H1 (cell line): ENCODE measurements around the gene SSBP3. TPM values are rescaled to one million over a fixed set of nuclear protein-coding genes. Genes with fewer than 3 reads are reported as not detected.

ENCODE experiments used
- CTCF ChIA-PET: fragments of 300-600 bp; sonication (Branson Sonifier 250); formaldehyde crosslinking; loops from one replicate; lab custom pipeline; 2021; ENCODE audit not compliant: partially characterized antibody; lab: Charles Lee
- POLR2A ChIA-PET: fragments of 300-600 bp; sonication (Branson Sonifier 250); formaldehyde crosslinking; loops from one replicate; lab custom pipeline; 2021; ENCODE audit warnings: inconsistent platforms; ENCODE audit not compliant: partially characterized antibody; lab: Charles Lee
- DNase-seq, 2 experiments: peaks; one replicate each; pipeline versions ENCODE4 v3.0.0 to v3.0.0-alpha.2; 2010 to 2022; ENCODE audit warnings: low spot score in 2 of 2, low read depth in 1 of 2, mixed read lengths in 1 of 2
- FAIRE-seq: peaks from 2 replicates; lab custom pipeline; 2011; peaks lifted over from hg19 to GRCh38; lab: Jason Lieb, UNC
- H2AFZ ChIP-seq: 2 replicates; pipeline ENCODE4 v1.8.1; 2012; ENCODE audit warnings: low read length, inconsistent platforms
- H2AK5ac ChIP-seq: 2 replicates; pipeline ENCODE4 v1.6.1; 2013; ENCODE audit warnings: low read depth, low read length
- H2BK120ac ChIP-seq: replicated peaks from 2 replicates; pipeline ENCODE3; 2013; ENCODE audit warnings: low read depth, low read length, inconsistent platforms
- H2BK12ac ChIP-seq: 2 replicates; pipeline ENCODE4 v1.6.1; 2013; ENCODE audit warnings: low read depth, low read length
- H2BK15ac ChIP-seq: 2 replicates; pipeline ENCODE4 v1.6.1; 2013; ENCODE audit warnings: low read length
- H2BK20ac ChIP-seq: 2 replicates; pipeline ENCODE4 v1.6.1; 2013; ENCODE audit warnings: low read length
- H2BK5ac ChIP-seq: 2 replicates; pipeline ENCODE4 v1.6.1; 2013; ENCODE audit warnings: low read depth, low read length
- H3K14ac ChIP-seq: 2 replicates; pipeline ENCODE4 v1.6.1; 2013; ENCODE audit warnings: inconsistent platforms; ENCODE audit not compliant: insufficient read length
- H3K18ac ChIP-seq: 2 replicates; pipeline ENCODE4 v1.6.1; 2013; ENCODE audit warnings: low read length; ENCODE audit errors: extremely low read depth
- H3K23ac ChIP-seq: 2 replicates; pipeline ENCODE4 v1.6.1; 2013; ENCODE audit warnings: inconsistent platforms; ENCODE audit not compliant: insufficient read length
- H3K23me2 ChIP-seq: 2 replicates; pipeline ENCODE4 v1.6.1; 2013; ENCODE audit warnings: low read depth, low read length
- H3K27ac ChIP-seq: 2 replicates; pipeline ENCODE4 v1.6.1; 2011; ENCODE audit warnings: low read depth, low read length, inconsistent platforms
- H3K27me3 ChIP-seq, 4 experiments: replicated peaks in 1 of 4; 1 replicate in 1 of 4; 2 replicates in 3 of 4; pipeline versions ENCODE4 v1.6.1 to v1.8.1; 2011 to 2013; ENCODE audit warnings: low read length in 3 of 4, mild to moderate bottlenecking in 3 of 4, inconsistent platforms in 2 of 4, mixed read lengths in 2 of 4, moderate library complexity in 1 of 4; ENCODE audit not compliant: control insufficient read depth in 3 of 4, insufficient read depth in 3 of 4; ENCODE audit errors: extremely low read depth in 1 of 4
- H3K36me3 ChIP-seq, 4 experiments: 2 replicates each; pipeline versions ENCODE4 v1.6.1 to v1.8.1; 2011 to 2013; ENCODE audit warnings: mild to moderate bottlenecking in 4 of 4, low read length in 3 of 4, moderate library complexity in 2 of 4, control low read depth in 1 of 4, inconsistent platforms in 1 of 4; ENCODE audit not compliant: insufficient read depth in 4 of 4, control insufficient read depth in 2 of 4
- H3K4ac ChIP-seq: replicated peaks from 2 replicates; pipeline ENCODE3; 2013; ENCODE audit warnings: low read length, low read depth, mixed read lengths, inconsistent platforms; ENCODE audit not compliant: insufficient read length
- H3K4me1 ChIP-seq, 4 experiments: replicated peaks in 1 of 4; 1 replicate in 1 of 4; 2 replicates in 3 of 4; pipeline versions ENCODE4 v1.6.1 to v1.8.1; 2011 to 2013; ENCODE audit warnings: low read length in 3 of 4, inconsistent platforms in 2 of 4, mixed read lengths in 1 of 4; ENCODE audit not compliant: insufficient read depth in 4 of 4, control insufficient read depth in 3 of 4
- H3K4me2 ChIP-seq, 2 experiments: 2 replicates each; pipeline versions ENCODE4 v1.6.1 to v1.8.1; 2011 to 2013; ENCODE audit warnings: low read depth in 2 of 2, low read length in 2 of 2, control low read depth in 1 of 2, inconsistent platforms in 1 of 2, mild to moderate bottlenecking in 1 of 2; ENCODE audit not compliant: insufficient read depth in 1 of 2
- H3K4me3 ChIP-seq, 4 experiments: fragments of 200-600, 300-600 bp in 1 of 4; sonication (generic), shearing (Covaris generic), sonication (Bioruptor Twin) in 1 of 4; 2 replicates each; pipeline versions ENCODE4 v1.5.1 to v1.8.1; 2011 to 2016; ENCODE audit warnings: low read length in 4 of 4, low read depth in 3 of 4, control low read depth in 2 of 4, inconsistent platforms in 2 of 4, mild to moderate bottlenecking in 2 of 4, mixed read lengths in 1 of 4, moderate library complexity in 1 of 4; ENCODE audit not compliant: insufficient read depth in 2 of 4; ENCODE audit errors: extremely low read depth in 1 of 4
- H3K56ac ChIP-seq: replicated peaks from 2 replicates; pipeline ENCODE3; 2013; ENCODE audit warnings: low read depth, mild to moderate bottlenecking, mixed read lengths, low read length, inconsistent platforms; ENCODE audit not compliant: insufficient read length
- H3K79me1 ChIP-seq: 2 replicates; pipeline ENCODE4 v1.6.1; 2013; ENCODE audit warnings: low read depth, low read length, control low read depth
- H3K79me2 ChIP-seq, 2 experiments: 2 replicates each; pipeline versions ENCODE4 v1.6.1 to v1.8.1; 2012 to 2013; ENCODE audit warnings: low read length in 2 of 2, mild to moderate bottlenecking in 2 of 2, inconsistent platforms in 1 of 2; ENCODE audit not compliant: insufficient read depth in 2 of 2, control insufficient read depth in 1 of 2
- H3K9ac ChIP-seq, 4 experiments: replicated peaks in 1 of 4; 1 replicate in 1 of 4; 2 replicates in 3 of 4; pipeline versions ENCODE4 v1.6.1 to v1.8.1; 2011 to 2013; ENCODE audit warnings: low read depth in 3 of 4, low read length in 3 of 4, control low read depth in 2 of 4, mild to moderate bottlenecking in 2 of 4, moderate library complexity in 2 of 4, inconsistent platforms in 1 of 4; ENCODE audit errors: extremely low read depth in 1 of 4
- H3K9me3 ChIP-seq, 2 experiments: 2 replicates each; pipeline versions ENCODE4 v1.6.1 to v1.8.1; 2012 to 2013; ENCODE audit warnings: mild to moderate bottlenecking in 2 of 2, moderate library complexity in 2 of 2, control low read depth in 1 of 2, inconsistent platforms in 1 of 2, low read depth in 1 of 2, low read length in 1 of 2, mixed read lengths in 1 of 2; ENCODE audit not compliant: insufficient read depth in 2 of 2
- H4K20me1 ChIP-seq, 2 experiments: replicated peaks in 1 of 2; 2 replicates each; pipeline versions ENCODE3 to v1.8.1; 2011 to 2013; ENCODE audit warnings: inconsistent platforms in 2 of 2, low read length in 2 of 2, mild to moderate bottlenecking in 1 of 2; ENCODE audit not compliant: insufficient read depth in 2 of 2, control insufficient read depth in 1 of 2
- H4K5ac ChIP-seq: 2 replicates; pipeline ENCODE4 v1.6.1; 2013; ENCODE audit warnings: low read length, low read depth, mixed read lengths, inconsistent platforms; ENCODE audit not compliant: insufficient read length
- H4K8ac ChIP-seq: 2 replicates; pipeline ENCODE4 v1.8.0; 2013; ENCODE audit warnings: mild to moderate bottlenecking, moderate library complexity, low read length, inconsistent platforms; ENCODE audit not compliant: insufficient read depth; ENCODE audit errors: extremely low read depth
- H4K91ac ChIP-seq: replicated peaks from 2 replicates; pipeline ENCODE3; 2013; ENCODE audit warnings: low read length, mixed read lengths, inconsistent platforms; ENCODE audit not compliant: insufficient read length
- MAX ChIP-seq: IDR thresholded peaks from 2 replicates; pipeline ENCODE4 v1.6.1; 2012; ENCODE audit warnings: inconsistent platforms
- PHF8 ChIP-seq: fragments of 200-600 bp; sonication (generic); conservative IDR thresholded peaks from 2 replicates; pipeline ENCODE4 v1.7.1; 2012; ENCODE audit warnings: low read depth, mild to moderate bottlenecking, inconsistent platforms, low read length, moderate library complexity
- RAD21 ChIP-seq, 2 experiments: IDR thresholded peaks in 1 of 2; conservative IDR thresholded peaks in 1 of 2; 2 replicates each; pipeline ENCODE4 v1.6.1; 2011; ENCODE audit warnings: low read depth in 2 of 2, low read length in 2 of 2, improper control_type of control experiment in 1 of 2, inconsistent platforms in 1 of 2, mild to moderate bottlenecking in 1 of 2, moderate library complexity in 1 of 2
- SRF ChIP-seq: IDR thresholded peaks from 2 replicates; pipeline ENCODE4 v1.6.1; 2011; ENCODE audit warnings: mild to moderate bottlenecking, low read depth, low read length, moderate library complexity
- whole genome bisulfite sequencing, 2 experiments: shearing (Covaris generic) in 1 of 2; methylation state at CpG; one replicate each; pipeline versions ENCODE4 v1.1.6 to v1.1.7; 2013 to 2015; ENCODE audit warnings: low lambda C conversion rate in 2 of 2, mixed read lengths in 2 of 2, inconsistent platforms in 1 of 2, low coverage in 1 of 2, missing lambda C conversion rate in 1 of 2; ENCODE audit not compliant: insufficient replicate concordance in 2 of 2, insufficient coverage in 1 of 2, insufficient read length in 1 of 2; ENCODE audit errors: extremely low coverage in 1 of 2, missing lambda C conversion rate in 1 of 2; 5-methylcytosine and 5-hydroxymethylcytosine counted together
- polyA plus RNA-seq, 7 experiments: library from polyadenylated mRNA; depleted of rRNA in 3 of 7; stranded (reverse) in 5 of 7; unstranded in 2 of 7; fragments of >200 nt in 5 of 7; fragments of 200-250 nt in 2 of 7; gene quantifications; 1 replicate in 5 of 7; 2 replicates in 1 of 7; 4 replicates in 1 of 7; pipeline versions ENCODE4 v1.2.1 to v1.2.3, GENCODE V29; 2011 to 2013; ENCODE audit warnings: missing spikeins in 2 of 7, mixed read lengths in 2 of 7
- total RNA-seq: library from RNA; stranded (reverse); fragmentation: NEBNext Ultra II Directional; extraction: Animal tissue kit (Norgen Biotek cat#: 25700); gene quantifications from 2 replicates; pipeline ENCODE4 v1.2.1, GENCODE V29; 2021

The SSBP3 gene
- total and polyA plus RNA-seq, 2 of the 8 experiments (the other 6 are each of a cell fraction or from before 2014, with no cell fraction given) = 99.7 to 133 TPM

DNA sequence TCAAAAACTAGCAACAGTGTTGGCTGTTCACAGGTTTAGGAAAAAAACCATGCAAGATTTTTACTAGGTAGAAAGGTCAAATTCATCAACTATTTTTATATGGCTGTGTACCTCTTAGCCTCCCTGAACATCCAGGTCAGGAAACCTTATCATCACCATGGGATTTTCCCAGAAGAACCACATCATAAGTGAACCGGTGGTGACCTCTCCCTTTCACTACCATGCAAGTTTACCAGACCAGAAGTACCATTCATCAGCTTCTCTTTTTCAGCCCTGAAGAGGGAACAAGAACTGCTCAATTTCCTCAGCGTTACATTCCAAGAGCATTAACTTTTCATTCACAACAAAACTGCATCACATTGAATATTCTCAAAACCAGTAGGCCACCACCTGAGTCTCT lies 5.9 kb downstream of the SSBP3 start:
- H4K91ac ChIP-seq = no peak overlapping the region
- H3K27me3 ChIP-seq = no peaks in the 10 kb centered on the region
- H2BK5ac ChIP-seq = no peak overlapping the region
- H3K36me3 ChIP-seq = peaks cover 42 to 83% (median 56%) of the 10 kb centered on the region in 4 experiments
- no peak overlapping the region for H2BK12ac ChIP-seq
- H3K27ac ChIP-seq = no peak overlapping the region
- TF ChIP-seq PHF8 (no peak), SRF (no peak), MAX (no peak), RAD21 (IDR thresholded peaks at IDR 0.05 in 1 of 2, conservative IDR thresholded peaks at IDR 0.05 in 1 of 2; ENCODE audit: low read depth in 2 of 2, low read length in 2 of 2) (no peak)
- H3K56ac ChIP-seq = no peak overlapping the region
- H2BK15ac ChIP-seq = no peak overlapping the region
- H2BK120ac ChIP-seq = no peak overlapping the region
- no peak overlapping the region for H2AK5ac ChIP-seq
- no peak overlapping the region for H3K23ac ChIP-seq
- WGBS, 2 experiments = 90% methylated on average over 2 of the region's 2 CpGs; no CpG with 5 or more reads in 1 of the 2 experiments
- no peak for DNase-seq
- ChIA-PET POLR2A (no interaction called here), CTCF (no interaction called here)
- no peak overlapping the region for H2AFZ ChIP-seq
- H3K79me1 ChIP-seq = peaks cover 41% of the 10 kb centered on the region
- H2BK20ac ChIP-seq = no peak overlapping the region
- no peak overlapping the region for H4K8ac ChIP-seq
- no peak overlapping the region for H3K4ac ChIP-seq
- no peak overlapping the region for H3K4me3 ChIP-seq
- H3K23me2 ChIP-seq = peaks cover 13% of the 10 kb centered on the region
- H3K9me3 ChIP-seq = no peaks in the 10 kb centered on the region
- no peak overlapping the region for H3K14ac ChIP-seq
- H3K9ac ChIP-seq = no peak overlapping the region
- peaks cover 28 to 98% of the 10 kb centered on the region in 2 experiments for H3K79me2 ChIP-seq
- H3K4me1 ChIP-seq = peaks cover 10 to 21% (median 17%) of the 10 kb centered on the region in 4 experiments
- no peak overlapping the region for H4K5ac ChIP-seq
- H3K18ac ChIP-seq = no peak overlapping the region
- H4K20me1 ChIP-seq = peaks cover 26 to 65% of the 10 kb centered on the region in 2 experiments
- FAIRE-seq = no peak
- no peak overlapping the region for H3K4me2 ChIP-seq
